ENCODE data around the gene EXOC4.

The EXOC4 gene

DNA sequence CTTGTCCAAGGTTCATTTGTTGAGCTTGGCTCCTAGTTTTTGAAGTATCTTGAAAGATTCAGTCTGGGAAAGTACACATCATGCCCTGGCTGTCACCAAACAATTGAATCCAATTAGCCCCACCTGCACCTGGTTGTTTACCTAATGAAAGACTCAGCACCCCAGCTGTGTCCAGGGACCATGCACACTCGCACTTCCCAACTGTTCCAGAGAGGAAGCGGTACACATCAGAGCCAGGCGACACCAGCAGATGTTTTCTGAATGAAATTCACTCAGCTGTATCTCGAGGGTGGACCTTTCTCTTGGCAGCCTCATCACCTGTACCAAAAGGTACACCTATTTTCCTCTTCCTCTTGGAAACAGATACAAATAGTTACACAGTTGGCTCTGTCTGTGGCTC is 657.9 kb downstream of the EXOC4 start:
- Histone ChIP-seq H3K4me1 (ENCODE audit: control insufficient read depth in 5 of 5, insufficient read depth in 5 of 5, low read length in 5 of 5) (no peaks in the 10 kb centered on the region), H3K36me3 (ENCODE audit: control insufficient read depth in 5 of 5, insufficient read depth in 5 of 5, low read length in 5 of 5) (peaks cover 0 to 4% (median 0%) of the 10 kb centered on the region in 5 donors), H3K27ac (ENCODE audit: low read depth, low read length) (no peak overlapping the region), H3K9ac (ENCODE audit: low read length in 5 of 5) (no peak overlapping the region), H3K9me3 (ENCODE audit: control insufficient read depth in 5 of 5, low read length in 5 of 5) (no peaks in the 10 kb centered on the region), H3K27me3 (ENCODE audit: control insufficient read depth in 5 of 5, insufficient read depth in 4 of 5, low read length in 5 of 5) (no peaks in the 10 kb centered on the region), H3K4me3 (ENCODE audit: low read depth in 1 of 5, low read length in 5 of 5) (no peak overlapping the region)

DNA sequence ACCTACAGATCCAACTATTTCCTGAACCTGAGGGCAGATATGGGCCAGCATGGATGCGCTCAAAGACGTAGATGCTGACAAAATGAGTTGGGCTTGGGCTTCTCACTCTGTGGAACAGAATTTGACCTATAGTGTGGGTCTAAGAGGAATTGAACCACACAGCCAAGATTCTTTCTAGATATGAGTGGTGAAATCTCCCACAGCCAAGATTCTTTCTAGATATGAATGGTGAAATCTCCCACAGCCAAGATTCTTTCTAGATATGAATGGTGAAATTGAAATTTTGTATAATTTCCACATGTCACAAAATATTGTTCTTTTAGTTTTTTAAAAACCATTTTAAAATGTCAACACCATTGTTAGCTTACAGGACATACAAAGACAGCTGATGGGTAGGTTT is 658.8 kb downstream of the EXOC4 start:
- no peaks in the 10 kb centered on the region for H3K4me1 ChIP-seq (ENCODE audit: control insufficient read depth in 5 of 5, insufficient read depth in 5 of 5, low read length in 5 of 5)
- no peaks in the 10 kb centered on the region for H3K27me3 ChIP-seq (ENCODE audit: control insufficient read depth in 5 of 5, insufficient read depth in 4 of 5, low read length in 5 of 5)
- H3K36me3 ChIP-seq (ENCODE audit: control insufficient read depth in 5 of 5, insufficient read depth in 5 of 5, low read length in 5 of 5): peaks cover 0 to 7% (median 0%) of the 10 kb centered on the region in 5 donors
- no peaks in the 10 kb centered on the region for H3K9me3 ChIP-seq (ENCODE audit: control insufficient read depth in 5 of 5, low read length in 5 of 5)
- no peak overlapping the region for H3K9ac ChIP-seq (ENCODE audit: low read length in 5 of 5)
- no peak overlapping the region for H3K4me3 ChIP-seq (ENCODE audit: low read depth in 1 of 5, low read length in 5 of 5)
- no peak overlapping the region for H3K27ac ChIP-seq (ENCODE audit: low read depth, low read length)

DNA sequence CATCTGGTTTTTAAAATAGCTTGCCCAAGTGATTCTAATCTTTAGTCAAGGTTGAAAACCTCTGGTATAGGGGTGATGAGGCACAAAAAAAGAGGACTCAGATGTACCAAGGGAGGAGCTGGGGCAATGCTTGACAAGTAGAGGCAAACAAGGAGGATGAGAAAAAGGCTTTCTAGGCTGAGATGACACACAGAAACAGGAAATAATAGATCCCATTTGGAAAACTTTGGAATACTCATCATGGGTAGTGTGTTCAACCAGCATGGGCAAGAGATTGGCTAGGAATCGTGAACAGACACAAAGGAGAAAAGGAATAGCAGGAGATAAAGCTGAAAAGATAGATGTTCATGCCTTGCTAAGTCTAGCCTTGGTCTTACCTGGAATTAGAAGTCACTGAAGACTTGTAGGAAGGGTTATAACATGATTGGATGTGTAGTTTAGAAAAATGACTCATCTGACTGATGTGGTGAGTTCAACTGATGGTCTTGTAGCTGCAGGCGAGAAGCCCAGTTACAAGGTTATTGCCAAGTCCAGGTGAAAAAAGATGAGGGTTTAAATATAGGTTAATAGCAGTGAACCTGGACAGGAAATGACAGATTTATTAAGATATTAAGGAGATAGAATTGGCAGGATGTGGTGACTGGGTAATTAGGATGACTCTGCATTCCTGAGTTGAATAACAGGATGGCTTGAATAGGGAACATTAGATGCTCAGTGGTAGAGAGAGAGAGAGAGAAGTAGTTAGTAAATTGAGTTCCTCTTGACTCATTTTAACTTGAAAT is 660.2 kb downstream of the EXOC4 start:
- Histone ChIP-seq H3K9ac (ENCODE audit: low read length in 5 of 5) (no peak overlapping the region), H3K27me3 (ENCODE audit: control insufficient read depth in 5 of 5, insufficient read depth in 4 of 5, low read length in 5 of 5) (no peaks in the 10 kb centered on the region), H3K4me3 (ENCODE audit: low read depth in 1 of 5, low read length in 5 of 5) (no peak overlapping the region), H3K36me3 (ENCODE audit: control insufficient read depth in 5 of 5, insufficient read depth in 5 of 5, low read length in 5 of 5) (peaks cover 0 to 8% (median 4%) of the 10 kb centered on the region in 5 donors), H3K4me1 (ENCODE audit: control insufficient read depth in 5 of 5, insufficient read depth in 5 of 5, low read length in 5 of 5) (no peaks in the 10 kb centered on the region), H3K27ac (ENCODE audit: low read depth, low read length) (no peak overlapping the region), H3K9me3 (ENCODE audit: control insufficient read depth in 5 of 5, low read length in 5 of 5) (no peaks in the 10 kb centered on the region)

DNA sequence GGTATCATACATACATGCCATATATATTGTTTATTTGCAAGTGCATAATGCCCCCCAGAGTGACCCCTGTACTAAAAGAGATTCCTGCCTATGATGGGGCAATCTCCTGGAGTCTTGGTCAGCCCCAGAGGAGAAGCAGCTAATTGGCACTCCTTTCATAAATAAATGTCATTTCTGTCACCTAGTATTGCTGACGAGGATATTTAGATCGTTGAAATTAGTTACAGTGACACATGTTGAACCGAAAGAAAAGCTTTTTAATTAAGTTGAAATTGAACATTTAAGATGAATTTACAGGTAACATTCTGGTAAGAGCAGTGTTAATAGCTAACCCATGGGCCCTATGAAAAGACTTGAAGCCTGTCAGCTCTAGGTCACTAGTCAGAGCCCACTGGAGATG is 663.7 kb downstream of the EXOC4 start:
- Histone ChIP-seq H3K9me3 (ENCODE audit: control insufficient read depth in 5 of 5, low read length in 5 of 5) (peaks cover 0 to 19% (median 17%) of the 10 kb centered on the region in 5 donors), H3K27me3 (ENCODE audit: control insufficient read depth in 5 of 5, insufficient read depth in 4 of 5, low read length in 5 of 5) (no peaks in the 10 kb centered on the region), H3K36me3 (ENCODE audit: control insufficient read depth in 5 of 5, insufficient read depth in 5 of 5, low read length in 5 of 5) (peaks cover 3 to 38% (median 23%) of the 10 kb centered on the region in 5 donors), H3K4me1 (ENCODE audit: control insufficient read depth in 5 of 5, insufficient read depth in 5 of 5, low read length in 5 of 5) (no peaks in the 10 kb centered on the region), H3K9ac (ENCODE audit: low read length in 5 of 5) (no peak overlapping the region), H3K4me3 (ENCODE audit: low read depth in 1 of 5, low read length in 5 of 5) (no peak overlapping the region), H3K27ac (ENCODE audit: low read depth, low read length) (no peak overlapping the region)

DNA sequence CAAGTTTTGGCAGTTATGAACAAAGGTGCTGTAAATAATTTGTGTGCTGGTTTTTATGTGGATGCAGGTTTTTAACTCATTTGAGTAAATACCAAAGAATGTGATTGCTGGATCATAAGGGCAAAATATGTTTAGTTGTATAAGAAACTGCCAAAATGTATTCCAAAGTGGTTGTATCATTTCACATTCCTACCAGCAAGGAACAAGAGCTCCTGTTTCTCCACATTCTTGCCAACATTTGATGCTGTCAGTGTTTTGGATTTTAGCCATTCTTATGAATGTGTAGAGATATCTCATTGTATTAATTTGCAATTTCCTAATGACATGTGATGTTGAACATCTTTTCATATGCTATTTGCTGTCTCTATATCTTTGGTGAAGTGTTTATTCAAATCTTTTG is 666.9 kb downstream of the EXOC4 start:
- peaks cover 0 to 25% (median 24%) of the 10 kb centered on the region in 5 donors for H3K9me3 ChIP-seq (ENCODE audit: control insufficient read depth in 5 of 5, low read length in 5 of 5)
- no peaks in the 10 kb centered on the region for H3K27me3 ChIP-seq (ENCODE audit: control insufficient read depth in 5 of 5, insufficient read depth in 4 of 5, low read length in 5 of 5)
- no peak overlapping the region for H3K9ac ChIP-seq (ENCODE audit: low read length in 5 of 5)
- H3K36me3 ChIP-seq (ENCODE audit: control insufficient read depth in 5 of 5, insufficient read depth in 5 of 5, low read length in 5 of 5): peaks cover 3 to 38% (median 23%) of the 10 kb centered on the region in 5 donors
- no peak overlapping the region for H3K27ac ChIP-seq (ENCODE audit: low read depth, low read length)
- H3K4me3 ChIP-seq (ENCODE audit: low read depth in 1 of 5, low read length in 5 of 5): no peak overlapping the region
- no peaks in the 10 kb centered on the region for H3K4me1 ChIP-seq (ENCODE audit: control insufficient read depth in 5 of 5, insufficient read depth in 5 of 5, low read length in 5 of 5)

GRCh38 chr7:133921635-133922182 is 668.8 kb downstream of the EXOC4 start:
- Histone ChIP-seq H3K36me3 (ENCODE audit: control insufficient read depth in 5 of 5, insufficient read depth in 5 of 5, low read length in 5 of 5) (peaks cover 3 to 38% (median 23%) of the 10 kb centered on the region in 5 donors), H3K4me1 (ENCODE audit: control insufficient read depth in 5 of 5, insufficient read depth in 5 of 5, low read length in 5 of 5) (no peaks in the 10 kb centered on the region), H3K9ac (ENCODE audit: low read length in 5 of 5) (no peak overlapping the region), H3K27me3 (ENCODE audit: control insufficient read depth in 5 of 5, insufficient read depth in 4 of 5, low read length in 5 of 5) (no peaks in the 10 kb centered on the region), H3K4me3 (ENCODE audit: low read depth in 1 of 5, low read length in 5 of 5) (no peak overlapping the region), H3K9me3 (ENCODE audit: control insufficient read depth in 5 of 5, low read length in 5 of 5) (peaks cover 0 to 25% (median 24%) of the 10 kb centered on the region in 5 donors), H3K27ac (ENCODE audit: low read depth, low read length) (no peak overlapping the region)

DNA sequence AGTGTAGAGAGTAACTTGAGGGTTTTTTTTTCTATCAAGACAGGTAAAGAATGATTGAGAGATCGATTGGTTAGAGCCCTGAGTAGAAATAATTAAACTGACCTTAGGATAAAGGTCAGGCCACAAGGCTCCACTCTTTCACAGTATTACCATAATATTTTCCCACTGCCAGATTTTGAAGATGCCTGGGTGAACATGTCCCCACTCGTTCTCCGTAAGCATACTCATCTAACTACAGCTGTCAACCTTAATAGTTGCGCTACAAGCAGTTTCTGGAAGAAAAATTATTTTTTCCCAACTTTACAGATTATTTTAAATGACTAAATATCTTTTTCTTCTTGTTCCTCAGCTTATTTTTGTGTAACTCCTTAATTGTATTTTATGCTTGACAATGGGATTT is 671.1 kb downstream of the EXOC4 start:
- H3K36me3 ChIP-seq (ENCODE audit: control insufficient read depth in 5 of 5, insufficient read depth in 5 of 5, low read length in 5 of 5): peaks cover 3 to 24% (median 14%) of the 10 kb centered on the region in 5 donors
- H3K4me1 ChIP-seq (ENCODE audit: control insufficient read depth in 5 of 5, insufficient read depth in 5 of 5, low read length in 5 of 5): no peaks in the 10 kb centered on the region
- no peaks in the 10 kb centered on the region for H3K27me3 ChIP-seq (ENCODE audit: control insufficient read depth in 5 of 5, insufficient read depth in 4 of 5, low read length in 5 of 5)

GRCh38 chr7:133931053-133931452 is 678.2 kb downstream of the EXOC4 start:
- no peak overlapping the region for H3K9ac ChIP-seq (ENCODE audit: low read length in 5 of 5)
- H3K9me3 ChIP-seq (ENCODE audit: control insufficient read depth in 5 of 5, low read length in 5 of 5): no peaks in the 10 kb centered on the region
- no peaks in the 10 kb centered on the region for H3K36me3 ChIP-seq (ENCODE audit: control insufficient read depth in 5 of 5, insufficient read depth in 5 of 5, low read length in 5 of 5)
- no peak overlapping the region for H3K27ac ChIP-seq (ENCODE audit: low read depth, low read length)
- H3K27me3 ChIP-seq (ENCODE audit: control insufficient read depth in 5 of 5, insufficient read depth in 4 of 5, low read length in 5 of 5): no peaks in the 10 kb centered on the region
- no peak overlapping the region for H3K4me3 ChIP-seq (ENCODE audit: low read depth in 1 of 5, low read length in 5 of 5)
- H3K4me1 ChIP-seq (ENCODE audit: control insufficient read depth in 5 of 5, insufficient read depth in 5 of 5, low read length in 5 of 5): no peaks in the 10 kb centered on the region

More for the DNA sequence above, 671.1 kb downstream of the EXOC4 start:
- Histone ChIP-seq H3K27ac (ENCODE audit: low read depth, low read length) (no peak overlapping the region), H3K9me3 (ENCODE audit: control insufficient read depth in 5 of 5, low read length in 5 of 5) (peaks cover 0 to 25% (median 18%) of the 10 kb centered on the region in 5 donors), H3K4me3 (ENCODE audit: low read depth in 1 of 5, low read length in 5 of 5) (no peak overlapping the region), H3K9ac (ENCODE audit: low read length in 5 of 5) (no peak overlapping the region)

DNA sequence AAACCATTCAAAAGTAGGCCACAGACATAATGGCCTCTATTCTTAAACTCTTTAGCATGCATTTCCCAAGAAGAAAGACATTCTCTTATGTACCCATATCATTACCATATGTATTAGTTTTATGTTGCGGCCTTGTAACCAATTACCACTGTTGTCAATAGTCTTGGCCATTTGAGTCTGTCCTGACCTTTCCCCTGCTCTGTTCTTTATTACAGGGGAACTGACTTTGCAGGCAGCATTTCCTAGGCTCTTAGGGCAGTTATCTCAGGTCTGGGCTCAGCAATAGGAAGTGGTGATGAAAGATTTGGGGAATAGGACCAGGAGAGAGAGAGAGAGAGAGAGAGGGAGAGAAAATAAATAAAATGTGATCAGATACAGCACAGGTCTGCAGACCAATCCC is 679.7 kb downstream of the EXOC4 start:
- Histone ChIP-seq H3K4me3 (ENCODE audit: low read depth in 1 of 5, low read length in 5 of 5) (no peak overlapping the region), H3K9me3 (ENCODE audit: control insufficient read depth in 5 of 5, low read length in 5 of 5) (no peaks in the 10 kb centered on the region), H3K4me1 (ENCODE audit: control insufficient read depth in 5 of 5, insufficient read depth in 5 of 5, low read length in 5 of 5) (no peaks in the 10 kb centered on the region), H3K9ac (ENCODE audit: low read length in 5 of 5) (no peak overlapping the region), H3K36me3 (ENCODE audit: control insufficient read depth in 5 of 5, insufficient read depth in 5 of 5, low read length in 5 of 5) (peaks cover 0 to under 1% (median 0%) of the 10 kb centered on the region in 5 donors), H3K27me3 (ENCODE audit: control insufficient read depth in 5 of 5, insufficient read depth in 4 of 5, low read length in 5 of 5) (no peaks in the 10 kb centered on the region), H3K27ac (ENCODE audit: low read depth, low read length) (no peak overlapping the region)

GRCh38 chr7:133934262-133934976 is 681.5 kb downstream of the EXOC4 start:
- Histone ChIP-seq H3K27me3 (ENCODE audit: control insufficient read depth in 5 of 5, insufficient read depth in 4 of 5, low read length in 5 of 5) (no peaks in the 10 kb centered on the region), H3K9me3 (ENCODE audit: control insufficient read depth in 5 of 5, low read length in 5 of 5) (no peaks in the 10 kb centered on the region), H3K4me1 (ENCODE audit: control insufficient read depth in 5 of 5, insufficient read depth in 5 of 5, low read length in 5 of 5) (no peaks in the 10 kb centered on the region), H3K36me3 (ENCODE audit: control insufficient read depth in 5 of 5, insufficient read depth in 5 of 5, low read length in 5 of 5) (peaks cover 6 to 15% (median 11%) of the 10 kb centered on the region in 5 donors), H3K4me3 (ENCODE audit: low read depth in 1 of 5, low read length in 5 of 5) (no peak overlapping the region), H3K9ac (ENCODE audit: low read length in 5 of 5) (no peak overlapping the region), H3K27ac (ENCODE audit: low read depth, low read length) (no peak overlapping the region)

All from subcutaneous abdominal adipose tissue (tissue), 5 donors.